COR-L47 (cell line): ENCODE results near the gene IL33.

Experiments used
- DNase-seq: peaks from one replicate; lab custom pipeline; 2025; lab: John Stamatoyannopoulos, UW

The IL33 gene

GRCh38 chr9:6216951-6217350 lies 1.3 kb downstream of the IL33 start:
- no peak for DNase-seq

DNA sequence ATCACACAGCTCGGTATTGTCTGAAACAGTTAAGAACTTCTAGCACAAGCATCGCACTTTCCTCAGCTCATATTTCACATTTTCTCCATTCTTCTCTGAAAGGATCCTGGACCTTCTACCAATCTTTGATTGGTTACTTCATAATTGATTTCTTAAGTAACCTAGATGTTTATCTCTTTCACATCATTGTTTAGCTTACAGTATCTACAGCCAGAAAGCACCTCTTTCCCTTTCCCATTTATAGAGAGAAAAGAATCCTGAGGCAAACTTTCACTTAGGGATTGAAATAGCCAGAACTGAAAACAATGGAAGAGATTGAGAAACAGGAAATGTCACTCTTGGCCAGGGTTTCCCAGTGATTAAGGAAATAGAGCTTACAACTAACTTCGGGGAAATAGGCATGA lies 2.5 kb downstream of the IL33 start:
- no peak for DNase-seq

DNA sequence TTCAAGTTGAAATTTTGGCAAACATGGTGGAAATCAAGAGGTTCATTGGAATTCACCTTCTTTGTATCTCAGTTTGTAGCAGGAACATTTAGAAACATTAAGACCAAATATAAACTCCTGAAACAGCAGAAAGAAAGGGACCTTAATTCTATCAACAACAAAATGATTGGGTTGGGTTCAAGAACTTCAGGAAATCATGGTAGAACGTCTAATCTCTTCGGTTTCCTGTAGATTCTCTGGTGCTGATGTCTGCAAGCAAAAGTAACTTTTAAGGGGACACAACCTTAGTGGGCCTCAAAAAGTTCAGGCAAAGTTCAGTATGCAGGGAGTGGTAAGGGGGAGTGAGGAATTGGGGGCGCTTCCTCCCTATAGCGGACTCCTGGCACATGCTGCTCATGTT lies 3.4 kb downstream of the IL33 start:
- no peak for DNase-seq

- no peak for DNase-seq
Observed at GRCh38 chr9:6219981-6220380, 4.4 kb downstream of the IL33 start.

DNA sequence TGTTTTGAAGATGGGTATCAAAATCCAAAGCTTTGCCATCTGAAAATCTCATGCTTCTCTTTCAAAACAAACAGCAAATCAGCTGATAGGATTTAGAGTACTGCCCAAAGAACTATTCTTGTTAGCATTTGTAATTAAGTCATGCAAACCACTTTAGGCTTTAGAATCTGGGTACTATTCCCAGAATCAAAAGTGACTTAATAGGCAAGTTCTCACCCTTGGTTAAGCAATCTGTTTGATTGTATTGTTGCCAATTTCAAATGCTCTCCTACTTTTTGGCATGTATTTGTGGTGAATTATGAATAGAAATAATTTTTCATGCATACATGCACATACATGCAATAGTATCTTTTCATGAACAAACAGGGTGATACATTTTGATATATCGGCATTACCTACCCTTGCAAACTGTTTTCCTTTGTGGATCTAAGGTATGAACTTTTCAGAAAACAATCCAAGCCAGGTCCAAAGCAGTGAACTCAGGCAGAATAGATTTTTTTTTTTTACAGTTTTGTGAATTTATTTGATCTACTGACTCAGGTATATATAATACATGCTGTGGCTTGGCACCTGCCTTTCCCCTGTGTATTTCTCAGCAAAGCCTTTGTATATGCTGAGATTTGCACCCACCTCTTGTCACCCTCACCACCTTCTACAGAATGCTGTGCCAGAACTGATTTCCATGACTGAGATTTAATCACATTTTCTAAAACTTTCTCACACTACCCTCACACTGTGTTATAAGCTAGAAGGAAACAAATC lies 9.0 kb downstream of the IL33 start:
- no peak for DNase-seq

GRCh38 chr9:6226696-6227095 lies 11.1 kb downstream of the IL33 start:
- no peak for DNase-seq

- DNase-seq: no peak
Observed at GRCh38 chr9:6229186-6229585, 13.6 kb downstream of the IL33 start.

GRCh38 chr9:6229619-6230018 lies 14.0 kb downstream of the IL33 start:
- DNase-seq: peak; percentile 84

DNA sequence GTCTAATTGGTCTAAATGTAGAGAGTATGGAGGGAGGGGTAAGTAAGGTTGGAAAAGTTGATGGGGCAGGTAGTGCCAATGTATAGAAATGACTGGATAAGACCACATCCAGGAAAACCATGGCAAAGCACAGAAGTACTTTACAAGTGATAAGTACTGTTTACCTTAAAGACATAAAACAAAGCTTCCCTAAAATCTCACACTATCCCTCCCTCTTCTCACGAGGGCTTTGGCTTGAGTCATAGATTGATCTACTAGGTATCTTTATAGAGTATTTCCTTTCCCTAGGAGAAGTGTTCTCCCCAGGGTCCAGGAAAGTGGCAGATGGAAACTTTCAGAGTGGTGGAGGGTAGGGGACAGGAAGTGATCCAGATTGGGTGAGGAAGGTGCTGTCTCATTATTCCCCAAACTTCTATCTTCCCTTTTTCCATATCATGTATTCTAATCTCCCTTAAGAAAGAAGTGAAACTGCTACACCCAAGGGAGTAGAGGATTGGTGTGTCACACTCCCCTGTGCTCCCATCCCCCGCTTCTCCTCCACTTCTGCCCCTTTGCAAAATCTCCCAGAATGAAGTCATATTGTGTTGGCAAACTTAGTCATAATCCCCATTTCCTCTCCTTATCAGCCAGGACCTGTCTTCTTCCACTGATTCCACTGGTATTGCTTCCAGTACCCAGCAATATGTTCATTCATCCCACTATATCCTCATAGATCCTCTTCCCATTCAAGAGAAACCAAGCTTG lies 14.6 kb downstream of the IL33 start:
- no peak for DNase-seq

DNA sequence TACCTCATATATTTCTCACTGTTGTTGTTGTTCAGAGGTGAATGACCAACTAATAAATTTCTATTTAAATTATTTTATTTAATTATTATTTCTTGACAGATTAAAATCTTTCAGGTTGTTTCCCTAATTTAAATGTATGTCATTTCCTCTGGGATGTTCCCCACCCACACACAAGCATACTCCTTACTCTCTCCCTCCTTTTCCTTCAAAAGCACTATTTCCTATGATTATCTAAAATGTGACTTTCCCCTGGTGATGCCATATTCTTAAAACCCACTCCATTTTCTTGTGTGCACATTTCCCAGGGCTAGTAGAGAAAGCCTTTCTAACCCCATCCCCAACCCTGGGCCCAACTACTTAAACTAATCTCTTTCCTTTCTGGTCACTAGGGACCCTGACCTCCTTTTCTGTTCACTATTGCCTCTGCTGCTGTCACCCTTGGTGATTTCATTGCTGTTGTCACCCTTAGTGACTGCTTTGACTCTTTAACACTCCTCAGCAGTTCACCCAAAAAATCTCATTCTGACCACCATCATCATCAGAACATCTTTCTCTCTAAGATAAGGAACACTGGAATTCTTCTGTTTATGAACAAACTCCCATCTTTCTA lies 16.8 kb downstream of the IL33 start:
- no peak for DNase-seq

DNA sequence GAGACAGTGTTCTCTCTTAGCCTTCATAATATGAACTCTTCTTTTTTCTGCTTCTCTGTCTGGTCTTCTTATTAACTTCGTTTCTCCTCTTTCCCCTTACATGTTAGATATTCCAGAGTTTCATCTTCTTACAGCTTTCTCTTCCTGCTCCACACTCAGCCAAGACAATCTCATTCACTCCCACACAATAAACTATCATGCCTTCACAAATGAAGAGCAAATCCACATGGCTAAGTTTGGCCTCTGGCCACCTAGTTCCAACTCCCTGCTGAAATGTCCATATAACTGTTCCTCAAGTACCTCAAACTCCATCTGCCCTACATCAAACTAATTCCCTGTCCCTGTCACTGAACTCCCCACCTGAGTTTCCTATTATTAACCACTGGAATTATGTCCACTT lies 18.4 kb downstream of the IL33 start:
- no peak for DNase-seq

GRCh38 chr9:6237267-6237666 lies 21.7 kb downstream of the IL33 start:
- DNase-seq: no peak

DNA sequence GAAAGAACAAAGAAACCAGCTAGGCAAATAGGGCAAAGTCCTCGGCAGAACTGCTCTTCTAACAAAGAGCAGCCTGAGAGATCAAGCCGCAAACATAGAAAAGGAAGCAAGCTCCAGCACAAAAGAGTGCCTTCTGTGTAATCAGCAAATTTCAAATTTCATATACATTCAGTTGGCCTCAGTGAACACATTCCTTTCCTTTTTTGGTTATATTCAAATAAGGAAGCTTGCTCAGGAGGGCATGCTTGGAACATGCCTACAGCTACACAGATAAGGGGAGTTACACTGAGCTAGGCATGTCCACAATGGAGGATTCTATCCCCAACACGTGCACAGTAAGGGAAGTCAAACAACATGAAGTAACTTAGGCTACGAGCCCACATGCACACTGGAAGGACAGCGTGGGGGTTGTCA lies 23.4 kb downstream of the IL33 start:
- DNase-seq: no peak

DNA sequence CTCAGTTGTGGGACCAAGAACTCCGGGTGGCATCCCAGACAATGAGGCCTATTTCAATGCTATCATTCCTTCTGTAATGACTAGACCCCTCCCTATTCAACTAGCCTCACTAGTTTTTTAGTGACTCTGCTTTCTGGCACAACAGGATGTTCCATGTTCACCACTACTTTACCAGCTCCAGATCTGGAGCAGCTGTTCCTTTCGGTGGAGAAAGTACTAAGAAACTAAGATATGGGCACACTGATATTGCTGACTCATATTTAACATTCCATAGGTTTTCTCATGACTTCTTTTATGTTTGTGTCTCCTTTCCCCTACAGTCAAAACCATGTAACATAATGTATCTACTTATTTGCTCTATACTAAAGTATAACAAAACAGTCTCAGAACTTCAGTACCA lies 24.1 kb downstream of the IL33 start:
- DNase-seq: no peak

DNA sequence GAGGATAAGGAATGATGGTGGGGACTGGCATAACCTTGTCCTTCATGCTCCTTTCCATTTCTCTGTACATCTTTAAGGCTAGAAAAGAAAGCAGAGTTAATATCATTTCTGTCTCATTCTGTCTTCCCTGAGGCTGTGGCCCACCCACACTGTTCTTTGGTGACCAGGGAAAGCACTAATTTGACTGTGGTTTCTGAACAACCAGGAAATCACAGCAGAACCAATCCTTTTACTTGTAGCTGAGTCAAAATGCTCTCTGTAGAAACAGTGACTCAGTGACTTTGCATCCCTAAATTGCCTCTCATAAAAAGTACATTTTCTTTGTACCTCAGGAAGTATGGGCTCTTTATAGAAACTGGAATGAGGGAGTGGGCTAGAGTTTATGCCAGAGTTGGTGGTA lies 28.1 kb downstream of the IL33 start:
- DNase-seq: no peak

DNA sequence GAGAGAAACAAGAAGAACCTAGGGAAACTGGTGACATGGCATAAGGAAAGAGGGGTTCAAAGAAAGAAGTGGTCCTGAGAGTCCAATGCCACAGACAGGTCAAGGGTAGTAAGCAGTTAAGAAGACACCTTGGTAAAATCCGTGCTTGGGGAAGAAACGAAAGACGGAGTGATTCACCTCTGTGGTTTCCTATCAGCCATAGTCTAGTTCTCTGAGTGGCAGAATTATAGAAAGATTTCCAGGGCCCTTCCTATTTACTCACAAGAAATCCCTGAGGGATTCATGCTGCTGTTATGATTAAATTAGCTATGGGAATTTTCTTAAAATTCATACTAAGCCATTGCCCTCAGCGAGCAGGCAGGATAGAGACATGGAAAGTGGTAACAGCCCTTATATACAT lies 31.7 kb downstream of the IL33 start:
- no peak for DNase-seq

- DNase-seq: no peak
Observed at GRCh38 chr9:6268826-6269397, 53.3 kb downstream of the IL33 start.

GRCh38 chr9:6270896-6271295 lies 55.3 kb downstream of the IL33 start:
- no peak for DNase-seq

- no peak for DNase-seq
Observed at GRCh38 chr9:6271508-6272228, 56.1 kb downstream of the IL33 start.

- no peak for DNase-seq
Observed at GRCh38 chr9:6272229-6272598, 56.6 kb downstream of the IL33 start.

GRCh38 chr9:6277417-6277816 lies 61.8 kb downstream of the IL33 start:
- DNase-seq: no peak

DNA sequence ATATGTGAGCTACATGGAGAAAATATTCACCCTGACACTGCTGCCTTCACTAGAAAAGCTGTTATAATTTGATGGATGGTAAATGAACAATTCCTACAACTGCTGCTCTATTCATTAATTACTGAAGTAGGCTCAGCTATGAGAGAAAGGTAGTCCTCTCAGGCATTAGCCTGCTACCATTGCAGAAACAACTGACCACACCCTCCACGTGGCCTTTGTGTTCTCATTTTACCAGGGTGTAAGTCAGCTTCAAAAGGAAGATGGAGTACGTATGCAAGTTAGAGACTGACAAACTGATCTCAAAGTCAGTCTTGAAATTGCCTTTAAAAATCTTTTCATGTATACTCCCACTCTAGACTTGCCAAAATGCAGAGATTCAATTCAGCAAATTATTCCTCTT lies 86.3 kb downstream of the IL33 start:
- no peak for DNase-seq
